H9 (cell line): Measurements from ENCODE around the gene KAZN. TPM values are rescaled to one million over a fixed set of nuclear protein-coding genes. Genes with fewer than 3 reads are reported as not detected.

Source experiments
- DNase-seq: peaks from one replicate; pipeline ENCODE4 v3.0.0-alpha.2; 2017
- H2AFZ ChIP-seq: one replicate; pipeline ENCODE4 v1.6.1; 2013; ENCODE audit warnings: mild to moderate bottlenecking, low read length, control low read depth, moderate library complexity
- H2AK5ac ChIP-seq: 2 replicates; pipeline ENCODE4 v1.6.1; 2013; ENCODE audit warnings: low read length, control low read depth, mixed read lengths; ENCODE audit not compliant: insufficient read length
- H2BK120ac ChIP-seq: one replicate; pipeline ENCODE4 v1.6.1; 2013; ENCODE audit warnings: low read depth, mild to moderate bottlenecking, low read length, control low read depth, inconsistent platforms; ENCODE audit not compliant: poor library complexity, severe bottlenecking
- H2BK12ac ChIP-seq: 2 replicates; pipeline ENCODE4 v1.6.1; 2013; ENCODE audit warnings: low read length, control low read depth, mixed read lengths, low read depth; ENCODE audit not compliant: insufficient read length
- H2BK15ac ChIP-seq: 2 replicates; pipeline ENCODE4 v1.6.1; 2013; ENCODE audit warnings: low read depth, low read length, control low read depth
- H2BK20ac ChIP-seq: one replicate; pipeline ENCODE4 v1.6.1; 2013; ENCODE audit warnings: low read depth, mild to moderate bottlenecking, low read length, control low read depth, inconsistent platforms; ENCODE audit not compliant: poor library complexity, severe bottlenecking
- H2BK5ac ChIP-seq: 2 replicates; pipeline ENCODE4 v1.6.1; 2013; ENCODE audit warnings: low read length, control low read depth, mixed read lengths; ENCODE audit not compliant: insufficient read length
- H3K14ac ChIP-seq: 2 replicates; pipeline ENCODE4 v1.6.1; 2013; ENCODE audit warnings: low read length, control low read depth; ENCODE audit not compliant: insufficient read depth
- H3K18ac ChIP-seq: 2 replicates; pipeline ENCODE4 v1.6.1; 2013; ENCODE audit warnings: low read depth, mild to moderate bottlenecking, mixed read lengths, low read length, control low read depth; ENCODE audit not compliant: insufficient read length
- H3K23ac ChIP-seq: 2 replicates; pipeline ENCODE4 v1.6.1; 2013; ENCODE audit warnings: low read length, control low read depth, mixed read lengths, low read depth; ENCODE audit not compliant: insufficient read length
- H3K23me2 ChIP-seq: 2 replicates; pipeline ENCODE4 v1.6.1; 2013; ENCODE audit warnings: low read depth, mild to moderate bottlenecking, mixed read lengths, low read length, control low read depth; ENCODE audit not compliant: insufficient read length, poor library complexity, severe bottlenecking
- H3K27ac ChIP-seq: 2 replicates; pipeline ENCODE4 v1.5.1; 2013; ENCODE audit warnings: low read length, control low read depth, mixed read lengths, low read depth; ENCODE audit not compliant: insufficient read length
- H3K27me3 ChIP-seq: 2 replicates; pipeline ENCODE4 v1.6.1; 2013; ENCODE audit warnings: low read length, control low read depth, inconsistent platforms; ENCODE audit not compliant: insufficient read depth
- H3K4ac ChIP-seq: 2 replicates; pipeline ENCODE4 v1.6.1; 2013; ENCODE audit warnings: low read depth, mild to moderate bottlenecking, control low read depth, inconsistent platforms, low read length, moderate library complexity
- H3K4me1 ChIP-seq: 2 replicates; pipeline ENCODE4 v1.6.1; 2013; ENCODE audit warnings: low read length, control low read depth, inconsistent platforms; ENCODE audit not compliant: insufficient read depth
- H3K4me2 ChIP-seq: 2 replicates; pipeline ENCODE4 v1.6.1; 2013; ENCODE audit warnings: low read length, control low read depth, mixed read lengths; ENCODE audit not compliant: insufficient read length, insufficient read depth
- H3K56ac ChIP-seq: 2 replicates; pipeline ENCODE4 v1.6.1; 2013; ENCODE audit warnings: low read depth, mild to moderate bottlenecking, mixed read lengths, low read length, control low read depth; ENCODE audit not compliant: insufficient read length
- H3K79me1 ChIP-seq: 2 replicates; pipeline ENCODE4 v1.6.1; 2013; ENCODE audit warnings: low read depth, mild to moderate bottlenecking, moderate library complexity, low read length, control low read depth, inconsistent platforms; ENCODE audit not compliant: insufficient read depth, poor library complexity, severe bottlenecking
- H3K79me2 ChIP-seq: 2 replicates; pipeline ENCODE4 v1.6.1; 2013; ENCODE audit warnings: low read length, control low read depth, inconsistent platforms; ENCODE audit not compliant: insufficient read depth
- H3K9ac ChIP-seq: 2 replicates; pipeline ENCODE4 v1.6.1; 2013; ENCODE audit warnings: low read length, control low read depth, mixed read lengths; ENCODE audit not compliant: insufficient read length; ENCODE audit errors: extremely low read depth
- H3K9me3 ChIP-seq: one replicate; pipeline ENCODE4 v1.6.1; 2013; ENCODE audit warnings: low read depth, low read length, inconsistent platforms; ENCODE audit not compliant: control insufficient read depth
- H3T11ph ChIP-seq: one replicate; pipeline ENCODE4 v1.6.1; 2013; ENCODE audit warnings: mild to moderate bottlenecking, low read length, control low read depth, inconsistent platforms
- H4K20me1 ChIP-seq: one replicate; pipeline ENCODE4 v1.6.1; 2013; ENCODE audit not compliant: control insufficient read depth, insufficient read length, insufficient read depth
- H4K5ac ChIP-seq: 2 replicates; pipeline ENCODE4 v1.6.1; 2013; ENCODE audit warnings: low read depth, mild to moderate bottlenecking, mixed read lengths, low read length, control low read depth; ENCODE audit not compliant: insufficient read length
- H4K8ac ChIP-seq: replicated peaks from 2 replicates; pipeline ENCODE4 v1.6.1; 2013; ENCODE audit warnings: low read length, control low read depth, mixed read lengths, low read depth; ENCODE audit not compliant: insufficient read length
- H4K91ac ChIP-seq: 2 replicates; pipeline ENCODE4 v1.6.1; 2013; ENCODE audit warnings: low read depth, mild to moderate bottlenecking, moderate library complexity, mixed read lengths, low read length, control low read depth; ENCODE audit not compliant: insufficient read length
- H3K27ac Mint-ChIP-seq, 3 experiments: 2 replicates in 2 of 3; 3 replicates in 1 of 3; pipeline ENCODE4 v1.8.0; 2020 to 2021; ENCODE audit warnings: mixed read lengths in 3 of 3, mild to moderate bottlenecking in 1 of 3, moderate library complexity in 1 of 3
- H3K27me3 Mint-ChIP-seq: 2 replicates; pipeline ENCODE4 v1.8.0; 2021; ENCODE audit warnings: low read depth, mild to moderate bottlenecking, moderate library complexity, mixed read lengths
- H3K36me3 Mint-ChIP-seq, 3 experiments: 2 replicates in 2 of 3; 3 replicates in 1 of 3; pipeline ENCODE4 v1.8.0; 2020 to 2021; ENCODE audit warnings: low read depth in 3 of 3, mixed read lengths in 3 of 3; ENCODE audit not compliant: insufficient read depth in 1 of 3
- H3K4me1 Mint-ChIP-seq, 2 experiments: 2 replicates each; pipeline ENCODE4 v1.8.0; 2020; ENCODE audit warnings: mixed read lengths in 2 of 2
- H3K4me3 Mint-ChIP-seq, 2 experiments: 2 replicates in 1 of 2; 3 replicates in 1 of 2; pipeline ENCODE4 v1.8.0; 2020 to 2021; ENCODE audit warnings: mild to moderate bottlenecking in 2 of 2, mixed read lengths in 2 of 2, moderate library complexity in 1 of 2
- H3K9me3 Mint-ChIP-seq, 2 experiments: 2 replicates in 1 of 2; 3 replicates in 1 of 2; pipeline ENCODE4 v1.8.0; 2020; ENCODE audit warnings: mild to moderate bottlenecking in 2 of 2, mixed read lengths in 2 of 2, moderate library complexity in 1 of 2
- CTCF ChIP-seq: fragments of 200-600 bp; sonication (generic); conservative IDR thresholded peaks from 3 replicates; pipeline ENCODE4 v1.8.0; 2021; ENCODE audit warnings: antibody characterized with exemption, mild to moderate bottlenecking
- WGBS: extraction: QIAGEN DNeasy Blood & Tissue Kit; methylation state at CpG from one replicate; pipeline ENCODE4 v1.1.7; 2013; ENCODE audit warnings: missing lambda C conversion rate, low lambda C conversion rate, mixed read lengths; ENCODE audit not compliant: insufficient read length; ENCODE audit errors: extremely low coverage; 5-methylcytosine and 5-hydroxymethylcytosine counted together
- total RNA-seq: library from RNA; stranded (reverse); gene quantifications from 2 replicates; pipeline ENCODE4 v1.2.1, GENCODE V29; 2021

The KAZN gene
- total RNA-seq, 1 experiment from 2014 or later = 7.6 TPM

GRCh38 chr1:14800500-14801076 lies 202.1 kb downstream of the KAZN start:
- no peak overlapping the region for H3K14ac ChIP-seq
- no peak for TF ChIP-seq CTCF
- no peak overlapping the region for H2AFZ ChIP-seq
- H2AK5ac ChIP-seq = no peak overlapping the region
- Mint-ChIP-seq H3K9me3 (no peaks in the 10 kb centered on the region; a peak in 1 of 5 replicates), H3K27me3 (peaks cover 2% of the 10 kb centered on the region), H3K4me3 (no peak overlapping the region), H3K36me3 (no peaks in the 10 kb centered on the region; a peak in 1 of 7 replicates), H3K27ac (no peak overlapping the region), H3K4me1 (no peaks in the 10 kb centered on the region)
- H3K79me1 ChIP-seq = no peaks in the 10 kb centered on the region
- no peaks in the 10 kb centered on the region for H3K79me2 ChIP-seq
- H2BK20ac ChIP-seq = no peak overlapping the region
- no peak overlapping the region for H3K18ac ChIP-seq
- H2BK12ac ChIP-seq = no peak overlapping the region
- no peaks in the 10 kb centered on the region for H3K9me3 ChIP-seq
- H3K4me1 ChIP-seq = no peaks in the 10 kb centered on the region
- no peak overlapping the region for H4K8ac ChIP-seq
- H3K27ac ChIP-seq = no peak overlapping the region
- H3K27me3 ChIP-seq = no peaks in the 10 kb centered on the region
- H3K23ac ChIP-seq = no peak overlapping the region
- H3K9ac ChIP-seq = no peak overlapping the region
- H4K5ac ChIP-seq = no peak overlapping the region
- no peak overlapping the region for H3T11ph ChIP-seq
- no peak for DNase-seq
- WGBS = no CpG with 5 or more reads among the region's 9 CpGs
- H3K4me2 ChIP-seq = no peak overlapping the region
- H3K4ac ChIP-seq = no peak overlapping the region
- H2BK120ac ChIP-seq = no peak overlapping the region
- no peak overlapping the region for H3K56ac ChIP-seq
- H4K91ac ChIP-seq = no peak overlapping the region
- no peaks in the 10 kb centered on the region for H4K20me1 ChIP-seq
- H3K23me2 ChIP-seq = no peaks in the 10 kb centered on the region
- no peak overlapping the region for H2BK5ac ChIP-seq
- no peak overlapping the region for H2BK15ac ChIP-seq
